Measurements from ENCODE around the gene KRT9. TPM values are rescaled to one million over a fixed set of nuclear protein-coding genes. Genes with fewer than 3 reads are reported as not detected.
A peak's percentile ranks its signal among the peaks of the same experiment; 100 is the strongest.

KRT9 gene
- total RNA-seq, 1 donor from 2014 or later: not detected

GRCh38 chr17:41549596-41550039 lies 22.2 kb downstream of the KRT9 start:
- intact Hi-C loops (cut with DNase I): loop anchor here (5.0 kb wide), 1 partner anchor 98 kb away; no protein-coding TSS in a partner anchor
- no peak overlapping the region for H3K4me3 ChIP-seq
- no peaks in the 10 kb centered on the region for H3K36me3 ChIP-seq
- no peaks in the 10 kb centered on the region for H3K9me3 ChIP-seq
- no peak overlapping the region for H3K27ac ChIP-seq
- DNase-seq (no peak), ATAC-seq (no peak)
- peaks cover 14% of the 10 kb centered on the region for H3K4me1 ChIP-seq
- no peak for TF ChIP-seq CTCF (IDR thresholded peaks at IDR 0.05)
- H3K27me3 ChIP-seq: no peaks in the 10 kb centered on the region

GRCh38 chr17:41548844-41549595 lies 22.8 kb downstream of the KRT9 start:
- H3K27me3 ChIP-seq: no peaks in the 10 kb centered on the region
- DNase-seq: peak; percentile 92
- H3K27ac ChIP-seq: peak overlapping the region; percentile 28
- peaks cover 14% of the 10 kb centered on the region for H3K4me1 ChIP-seq
- TF ChIP-seq CTCF (IDR thresholded peaks at IDR 0.05): peak; percentile 87
- H3K9me3 ChIP-seq: no peaks in the 10 kb centered on the region
- intact Hi-C loops (cut with DNase I): loop anchor here (5.0 kb wide), 1 partner anchor 98 kb away; no protein-coding TSS in a partner anchor
- no peaks in the 10 kb centered on the region for H3K36me3 ChIP-seq
- ATAC-seq: peak; percentile 92
- H3K4me3 ChIP-seq: peak overlapping the region; percentile 23

GRCh38 chr17:41547921-41548843 lies 23.7 kb downstream of the KRT9 start:
- H3K9me3 ChIP-seq: no peaks in the 10 kb centered on the region
- TF ChIP-seq CTCF (IDR thresholded peaks at IDR 0.05): no peak
- peak overlapping the region; percentile 23 for H3K4me3 ChIP-seq
- DNase-seq (peak; percentile 76), ATAC-seq (peak; percentile 68)
- no peaks in the 10 kb centered on the region for H3K36me3 ChIP-seq
- H3K27me3 ChIP-seq: no peaks in the 10 kb centered on the region
- no peak overlapping the region for H3K27ac ChIP-seq
- peaks cover 14% of the 10 kb centered on the region for H3K4me1 ChIP-seq
- intact Hi-C loops (cut with DNase I): loop anchor here (5.0 kb wide), 1 partner anchor 99 kb away; no protein-coding TSS in a partner anchor

- no peaks in the 10 kb centered on the region for H3K36me3 ChIP-seq
- DNase-seq (no peak), ATAC-seq (no peak)
- no peak for TF ChIP-seq CTCF (IDR thresholded peaks at IDR 0.05)
- intact Hi-C loops (cut with DNase I): loop anchor here (5.0 kb wide), 1 partner anchor 100 kb away; no protein-coding TSS in a partner anchor
- no peaks in the 10 kb centered on the region for H3K27me3 ChIP-seq
- H3K4me1 ChIP-seq: peaks cover 14% of the 10 kb centered on the region
- H3K27ac ChIP-seq: no peak overlapping the region
- no peaks in the 10 kb centered on the region for H3K9me3 ChIP-seq
- H3K4me3 ChIP-seq: no peak overlapping the region
Measured at GRCh38 chr17:41547378-41547841, 24.4 kb downstream of the KRT9 start.

- Histone ChIP-seq H3K36me3 (no peaks in the 10 kb centered on the region), H3K4me3 (no peak overlapping the region), H3K27me3 (no peaks in the 10 kb centered on the region), H3K9me3 (no peaks in the 10 kb centered on the region), H3K27ac (no peak overlapping the region), H3K4me1 (peaks cover 14% of the 10 kb centered on the region)
- intact Hi-C loops (cut with DNase I): loop anchor here (5.0 kb wide), 1 partner anchor 100 kb away; no protein-coding TSS in a partner anchor
- ATAC-seq: no peak
- DNase-seq: no peak
- TF ChIP-seq CTCF (IDR thresholded peaks at IDR 0.05): no peak
Measured at GRCh38 chr17:41546819-41547218, 25.0 kb downstream of the KRT9 start.
